ENCODE measurements around the gene PDE6B.

GRCh38 chr4:612749-613125 is 12.6 kb upstream of the PDE6B start:
- TF ChIP-seq EZH2 (IDR thresholded peaks at IDR 0.05; ENCODE audit: low read length, unreplicated experiment) (no peak), CTCF (conservative IDR thresholded peaks at IDR 0.05; ENCODE audit: low read depth, low read length) (no peak), EZH2phosphoT487 (IDR thresholded peaks at IDR 0.05; ENCODE audit: borderline replicate concordance, low read length) (no peak)

Measured in PC-3 (cell line).